ENCODE measurements around the gene DPYSL3. TPM values are rescaled to one million over a fixed set of nuclear protein-coding genes. Genes with fewer than 3 reads are reported as not detected.

DPYSL3 gene
- total and polyA plus RNA-seq, 12 donors, result 3.5 to 49.7 (median 13.1) TPM

DNA sequence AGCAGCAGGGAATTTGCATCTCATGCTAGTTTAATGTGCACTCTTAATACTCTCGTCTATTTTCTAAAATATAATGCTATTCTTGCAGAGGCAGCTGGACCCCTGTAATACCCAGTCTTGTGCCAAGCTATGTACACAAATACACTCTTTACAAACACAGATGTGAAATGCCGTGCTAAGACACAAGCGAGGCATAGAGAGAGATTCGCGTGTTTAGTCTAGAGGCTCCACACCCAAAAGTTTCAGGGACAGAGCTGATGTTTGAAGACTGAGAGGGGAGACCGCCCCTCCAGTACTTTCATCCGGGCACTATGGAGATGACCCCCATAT is 1.2 kb downstream of the DPYSL3 start:
- H3K27me3 ChIP-seq, result peaks cover 24% of the 10 kb centered on the region
- no peaks in the 10 kb centered on the region for H3K9me3 ChIP-seq (replicated peaks in 1 of 3)
- intact Hi-C loops (cut with DNase I), result no loop called here
- H3K4me1 ChIP-seq (replicated peaks in 1 of 2), result peaks cover 6 to 12% of the 10 kb centered on the region in 2 donors
- DNase-seq, result no peak
- H3K4me3 ChIP-seq, result peak overlapping the region in 1 of 4 donors; percentile 51
- no peak overlapping the region for H3K27ac ChIP-seq
- no peaks in the 10 kb centered on the region for H3K36me3 ChIP-seq (replicated peaks in 1 of 2)
- 47 to 62% (median 55%) methylated on average over 7 of the region's 7 CpGs for WGBS, 4 donors
- TF ChIP-seq, protein P1, sequence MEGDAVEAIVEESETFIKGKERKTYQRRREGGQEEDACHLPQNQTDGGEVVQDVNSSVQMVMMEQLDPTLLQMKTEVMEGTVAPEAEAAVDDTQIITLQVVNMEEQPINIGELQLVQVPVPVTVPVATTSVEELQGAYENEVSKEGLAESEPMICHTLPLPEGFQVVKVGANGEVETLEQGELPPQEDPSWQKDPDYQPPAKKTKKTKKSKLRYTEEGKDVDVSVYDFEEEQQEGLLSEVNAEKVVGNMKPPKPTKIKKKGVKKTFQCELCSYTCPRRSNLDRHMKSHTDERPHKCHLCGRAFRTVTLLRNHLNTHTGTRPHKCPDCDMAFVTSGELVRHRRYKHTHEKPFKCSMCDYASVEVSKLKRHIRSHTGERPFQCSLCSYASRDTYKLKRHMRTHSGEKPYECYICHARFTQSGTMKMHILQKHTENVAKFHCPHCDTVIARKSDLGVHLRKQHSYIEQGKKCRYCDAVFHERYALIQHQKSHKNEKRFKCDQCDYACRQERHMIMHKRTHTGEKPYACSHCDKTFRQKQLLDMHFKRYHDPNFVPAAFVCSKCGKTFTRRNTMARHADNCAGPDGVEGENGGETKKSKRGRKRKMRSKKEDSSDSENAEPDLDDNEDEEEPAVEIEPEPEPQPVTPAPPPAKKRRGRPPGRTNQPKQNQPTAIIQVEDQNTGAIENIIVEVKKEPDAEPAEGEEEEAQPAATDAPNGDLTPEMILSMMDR (IDR thresholded peaks at IDR 0.05), result no peak
- TF ChIP-seq POLR2A (IDR thresholded peaks at IDR 0.05), result no peak

DNA sequence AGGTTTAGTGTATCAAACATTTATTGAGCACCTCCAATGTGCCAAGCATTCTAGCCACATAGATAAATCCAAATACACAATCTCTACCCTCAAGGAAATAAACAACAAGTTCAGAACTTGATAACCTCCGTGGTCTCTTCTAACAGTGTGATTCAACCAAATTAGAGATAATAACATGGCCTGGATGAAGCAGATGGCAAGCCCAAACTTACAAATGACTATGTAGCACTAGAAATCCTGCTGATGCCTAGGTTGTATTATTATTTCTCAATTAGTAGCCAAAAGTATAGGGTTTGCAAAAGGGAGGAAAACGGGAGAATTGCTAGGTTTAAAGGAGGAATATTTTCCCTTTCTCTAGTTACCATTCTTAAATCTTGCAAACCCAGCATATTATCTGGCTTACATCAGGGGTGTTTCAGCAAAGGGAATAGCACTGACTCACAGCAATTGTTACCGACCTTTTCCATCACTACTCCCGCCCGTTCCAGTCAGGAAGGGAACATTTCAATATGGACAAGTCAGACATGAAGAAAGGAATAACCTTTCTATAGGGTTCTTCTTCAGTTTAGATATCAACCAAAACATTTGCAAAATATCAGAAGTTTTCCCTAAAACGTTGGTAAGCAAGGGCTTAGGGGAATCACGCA is 2.3 kb downstream of the DPYSL3 start:
- WGBS, 4 donors, result 60 to 73% (median 70%) methylated on average over 7 of the region's 7 CpGs
- Histone ChIP-seq H3K27ac (no peak overlapping the region), H3K4me3 (no peak overlapping the region), H3K36me3 (replicated peaks in 1 of 2) (no peaks in the 10 kb centered on the region), H3K9me3 (replicated peaks in 1 of 3) (no peaks in the 10 kb centered on the region), H3K4me1 (replicated peaks in 1 of 2) (peaks cover 6 to 12% of the 10 kb centered on the region in 2 donors), H3K27me3 (peaks cover 24% of the 10 kb centered on the region)
- DNase-seq, result no peak
- intact Hi-C loops (cut with DNase I), result no loop called here
- no peak for TF ChIP-seq POLR2A (IDR thresholded peaks at IDR 0.05)
- TF ChIP-seq, protein P1 (IDR thresholded peaks at IDR 0.05), result no peak

DNA sequence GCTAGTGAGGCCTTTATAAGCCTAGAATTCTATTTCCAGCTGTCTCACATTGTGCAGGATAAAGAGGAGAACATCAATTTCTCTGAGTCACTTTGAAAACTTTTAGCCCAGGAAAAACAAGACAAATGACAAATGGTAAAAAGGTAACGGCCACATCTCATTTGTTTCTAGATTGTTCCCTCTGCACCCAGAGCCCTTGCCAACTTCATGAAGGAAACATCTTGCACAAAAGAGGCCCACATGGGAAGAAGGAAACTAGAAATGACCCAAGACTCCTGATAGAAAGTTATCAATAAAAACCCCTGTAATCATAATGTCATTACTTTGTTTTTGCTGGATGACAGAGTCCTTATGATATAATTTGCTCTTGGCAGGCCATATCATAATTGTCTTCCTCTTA is 5.3 kb downstream of the DPYSL3 start:
- Histone ChIP-seq H3K4me3 (no peak overlapping the region), H3K36me3 (replicated peaks in 1 of 2) (no peaks in the 10 kb centered on the region), H3K27me3 (peaks cover 9% of the 10 kb centered on the region), H3K9me3 (replicated peaks in 1 of 3) (no peaks in the 10 kb centered on the region), H3K27ac (no peak overlapping the region), H3K4me1 (replicated peaks in 1 of 2) (peaks cover 4% of the 10 kb centered on the region in 2 donors)
- intact Hi-C loops (cut with DNase I), result no loop called here
- DNase-seq, result no peak
- TF ChIP-seq, protein P1 (IDR thresholded peaks at IDR 0.05), result no peak
- no peak for TF ChIP-seq POLR2A (IDR thresholded peaks at IDR 0.05)
- WGBS, 4 donors, result 59 to 66% (median 61%) methylated on average over 1 of the region's 1 CpG

- Histone ChIP-seq H3K4me1 (replicated peaks in 1 of 2) (no peaks in the 10 kb centered on the region), H3K27ac (no peak overlapping the region), H3K4me3 (no peak overlapping the region), H3K27me3 (peaks cover 4% of the 10 kb centered on the region), H3K36me3 (replicated peaks in 1 of 2) (no peaks in the 10 kb centered on the region), H3K9me3 (replicated peaks in 1 of 3) (no peaks in the 10 kb centered on the region)
- WGBS, 4 donors, result 48 to 63% (median 55%) methylated on average over 3 of the region's 3 CpGs
- intact Hi-C loops (cut with DNase I), result no loop called here
- TF ChIP-seq POLR2A (IDR thresholded peaks at IDR 0.05), result no peak
- TF ChIP-seq, protein P1 (IDR thresholded peaks at IDR 0.05), result no peak
- no peak for DNase-seq
Observed at GRCh38 chr5:147504011-147504410, 5.9 kb downstream of the DPYSL3 start.
